ENCODE results near the gene SYK.

The SYK gene

GRCh38 chr9:90854637-90855175, 53.1 kb downstream of the SYK start:
- no peak for DNase-seq

DNA sequence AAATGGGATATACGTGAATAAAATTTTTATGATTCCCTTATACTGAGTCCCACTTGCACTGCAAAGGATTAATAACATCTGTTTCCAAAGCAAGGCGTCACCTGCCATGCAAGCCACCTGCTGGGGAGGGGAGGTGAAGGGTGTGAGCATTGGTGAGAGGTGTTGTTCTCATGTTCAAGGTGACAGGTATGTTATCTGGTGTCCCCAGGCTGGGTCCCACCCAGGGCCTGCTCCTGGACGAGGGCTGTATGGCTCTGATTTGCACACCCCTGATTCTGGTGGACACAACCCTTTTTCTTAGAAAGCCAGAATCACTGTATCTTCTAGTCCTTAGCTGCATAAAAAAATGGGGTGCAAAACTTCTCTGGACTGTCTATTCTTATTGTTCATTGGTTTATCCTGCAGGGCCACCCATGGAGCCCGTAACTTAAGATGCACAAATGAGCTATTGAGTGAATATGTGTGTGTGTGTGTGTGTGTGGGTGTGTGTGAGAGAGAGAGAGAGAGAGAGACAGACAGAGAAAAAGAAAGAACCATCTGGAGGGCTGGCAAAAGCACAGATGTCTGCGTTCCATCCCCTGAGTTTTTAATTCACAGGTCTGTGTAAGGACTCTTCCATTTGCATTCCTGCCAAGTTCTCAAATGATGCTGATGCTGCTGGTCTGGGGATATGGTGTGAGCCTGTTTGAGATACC, 53.7 kb downstream of the SYK start:
- no peak for DNase-seq

DNA sequence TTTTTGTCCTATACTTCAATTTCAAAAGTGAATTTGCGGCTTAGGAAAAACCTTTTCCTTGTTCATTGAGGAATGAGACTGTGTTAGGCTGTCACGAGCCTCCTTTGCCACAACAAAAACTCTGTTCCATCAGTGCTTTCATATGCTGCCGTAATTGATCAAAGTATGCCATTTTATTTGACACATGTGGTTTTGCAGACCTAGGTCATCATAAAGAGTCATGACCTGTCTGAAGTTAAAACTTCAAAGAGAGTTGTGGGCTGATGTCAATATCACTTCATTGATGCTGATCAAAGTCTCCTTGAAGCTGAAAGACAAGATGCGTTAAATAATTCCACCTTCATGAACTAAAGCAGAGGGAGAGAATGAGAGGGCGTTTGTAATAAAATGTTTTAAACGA, 55.5 kb downstream of the SYK start:
- DNase-seq: no peak

- DNase-seq: no peak
These were observed 56.2 kb downstream of the SYK start for GRCh38 chr9:90857855-90858254.

GRCh38 chr9:90858457-90858901, 56.9 kb downstream of the SYK start:
- no peak for DNase-seq

GRCh38 chr9:90860382-90860781, 58.8 kb downstream of the SYK start:
- DNase-seq: no peak

DNA sequence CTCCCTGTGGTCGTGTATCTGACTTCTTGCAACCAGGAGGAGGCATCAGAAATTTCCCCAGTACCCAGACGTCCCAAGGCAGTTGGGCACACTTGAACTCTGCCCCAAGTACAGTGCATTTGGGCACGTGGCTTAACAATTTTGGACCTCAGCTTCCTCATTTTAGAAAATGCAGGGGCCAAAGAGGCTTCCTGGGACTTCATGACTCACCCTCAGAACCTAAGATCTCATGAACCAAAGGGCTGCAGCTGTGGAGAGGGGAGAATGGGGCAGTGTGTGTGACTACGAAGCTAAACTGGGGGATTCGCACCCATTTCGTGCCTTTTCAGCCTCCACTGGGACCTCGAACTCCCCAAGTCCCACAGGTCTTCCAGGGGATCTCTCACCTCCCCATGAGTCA, 59.2 kb downstream of the SYK start:
- no peak for DNase-seq

GRCh38 chr9:90861380-90861779, 59.8 kb downstream of the SYK start:
- DNase-seq: no peak

GRCh38 chr9:90861826-90862740, 60.5 kb downstream of the SYK start:
- DNase-seq: no peak

DNA sequence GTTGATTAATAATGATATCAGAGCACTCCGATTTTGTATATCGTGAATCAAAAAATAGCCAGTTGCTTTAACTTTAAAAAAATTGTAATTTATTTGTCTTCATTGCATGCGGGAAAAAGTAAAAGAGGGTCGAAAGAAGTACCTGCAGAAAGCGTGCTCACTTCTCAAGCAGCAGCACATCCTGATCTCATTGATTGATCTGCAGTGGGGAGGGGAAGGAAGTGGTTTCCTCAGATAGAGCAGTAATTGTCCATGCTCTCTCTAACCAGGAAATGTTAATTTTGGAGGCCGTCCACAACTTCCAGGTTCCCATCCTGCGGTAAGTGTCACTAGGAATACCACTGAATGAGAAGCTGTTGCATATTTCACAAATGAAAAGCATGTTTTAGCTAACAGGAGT, 63.2 kb downstream of the SYK start:
- DNase-seq: no peak

GRCh38 chr9:90867101-90867500, 65.5 kb downstream of the SYK start:
- DNase-seq: no peak

DNA sequence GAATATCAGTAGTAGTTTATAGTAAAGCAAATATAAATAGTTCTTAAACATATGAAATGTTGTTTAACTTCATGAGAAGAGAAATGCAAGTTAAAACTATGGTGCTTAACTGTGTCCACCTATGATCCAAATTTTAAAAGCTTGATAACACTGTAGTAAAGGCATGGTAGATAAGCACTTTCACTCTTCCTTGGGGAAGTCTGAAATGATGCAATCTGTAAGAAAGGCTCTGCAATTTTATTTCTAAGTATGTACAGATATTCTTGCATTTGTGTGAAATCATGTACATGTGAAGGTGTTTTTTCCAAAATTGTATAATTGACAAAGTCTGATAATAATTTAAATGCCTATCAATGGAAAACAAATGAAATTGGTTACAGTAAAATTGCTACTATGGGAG, 66.9 kb downstream of the SYK start:
- no peak for DNase-seq

- DNase-seq: no peak
These were observed 67.7 kb downstream of the SYK start for GRCh38 chr9:90869361-90869760.

DNA sequence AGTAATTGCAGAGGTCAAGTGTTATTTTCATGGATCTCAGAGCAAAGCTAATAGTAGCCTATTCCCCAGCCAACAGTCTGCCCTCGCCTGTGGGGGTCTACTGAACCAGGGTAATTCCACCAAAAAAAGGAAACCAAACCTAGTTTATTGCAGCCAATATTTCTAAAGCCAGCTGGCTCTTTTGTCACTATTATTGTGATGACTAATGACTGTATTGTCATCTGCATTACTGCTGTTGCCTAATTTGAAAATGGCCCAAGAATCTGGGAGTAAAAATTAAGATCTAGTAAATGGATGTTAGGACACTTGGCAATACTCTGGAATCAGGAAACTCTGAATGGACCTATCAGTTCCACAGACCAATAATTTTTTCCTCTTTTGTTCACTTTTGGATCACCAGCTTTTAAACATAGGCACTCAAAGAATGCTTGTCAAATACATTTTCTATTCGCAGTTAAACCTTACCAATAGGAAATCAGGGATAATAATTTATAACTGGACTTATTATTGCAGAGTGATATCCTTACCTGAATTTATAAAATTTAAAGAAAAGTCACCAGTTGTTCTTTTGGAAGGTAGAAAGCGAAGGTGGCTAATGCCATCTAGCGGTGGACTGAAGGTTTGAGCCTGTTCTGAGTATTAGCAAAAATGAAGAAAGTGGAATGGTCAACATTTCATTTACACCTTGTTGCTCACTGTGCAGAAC, 69.2 kb downstream of the SYK start:
- DNase-seq: peak; percentile 17

DNA sequence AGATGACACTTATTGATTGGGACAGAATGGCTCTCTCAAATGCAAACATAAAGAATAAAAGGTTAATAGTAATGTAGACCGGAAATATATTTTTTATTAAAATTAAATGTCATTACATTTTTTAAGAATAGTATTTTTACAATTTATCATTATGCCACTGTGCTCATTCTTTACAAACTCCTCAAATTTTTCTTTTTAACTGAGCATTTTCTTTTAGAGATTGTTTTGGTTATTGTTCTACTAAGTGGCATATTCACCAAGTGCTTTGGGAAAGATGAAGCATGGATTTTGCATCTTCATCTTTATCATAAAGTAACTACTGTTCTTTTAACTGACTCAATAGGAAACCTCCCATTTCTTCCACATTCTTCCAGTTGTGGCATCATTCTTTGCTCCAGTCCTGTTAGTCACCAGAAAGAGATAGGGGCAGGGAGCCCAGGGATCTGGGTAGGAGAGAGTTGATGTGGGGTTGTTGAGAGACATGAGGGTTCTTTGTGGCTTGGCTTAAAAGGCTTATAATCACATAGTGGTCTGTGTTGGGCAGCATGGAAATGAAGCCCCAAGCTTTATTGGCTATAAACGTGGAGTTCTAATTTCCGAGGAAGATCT, 69.8 kb downstream of the SYK start:
- DNase-seq: no peak

- DNase-seq: no peak
These were observed 71.2 kb downstream of the SYK start for GRCh38 chr9:90872835-90873294.

- DNase-seq: no peak
These were observed 71.8 kb downstream of the SYK start for GRCh38 chr9:90873422-90873821.

GRCh38 chr9:90874194-90874593, 72.6 kb downstream of the SYK start:
- no peak for DNase-seq

DNA sequence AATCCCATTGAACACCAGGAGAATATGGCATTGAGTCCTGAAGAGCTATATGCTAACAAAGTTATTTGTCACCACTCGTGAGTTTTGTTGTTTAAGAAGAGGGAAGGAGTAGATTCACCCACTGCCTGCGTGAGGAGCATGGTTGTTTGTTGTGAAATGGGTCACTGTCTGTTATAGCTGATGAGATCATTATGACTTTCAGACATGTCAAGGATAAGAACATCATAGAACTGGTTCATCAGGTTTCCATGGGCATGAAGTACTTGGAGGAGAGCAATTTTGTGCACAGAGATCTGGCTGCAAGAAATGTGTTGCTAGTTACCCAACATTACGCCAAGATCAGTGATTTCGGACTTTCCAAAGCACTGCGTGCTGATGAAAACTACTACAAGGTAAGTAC, 76.9 kb downstream of the SYK start:
- no peak for DNase-seq

DNA sequence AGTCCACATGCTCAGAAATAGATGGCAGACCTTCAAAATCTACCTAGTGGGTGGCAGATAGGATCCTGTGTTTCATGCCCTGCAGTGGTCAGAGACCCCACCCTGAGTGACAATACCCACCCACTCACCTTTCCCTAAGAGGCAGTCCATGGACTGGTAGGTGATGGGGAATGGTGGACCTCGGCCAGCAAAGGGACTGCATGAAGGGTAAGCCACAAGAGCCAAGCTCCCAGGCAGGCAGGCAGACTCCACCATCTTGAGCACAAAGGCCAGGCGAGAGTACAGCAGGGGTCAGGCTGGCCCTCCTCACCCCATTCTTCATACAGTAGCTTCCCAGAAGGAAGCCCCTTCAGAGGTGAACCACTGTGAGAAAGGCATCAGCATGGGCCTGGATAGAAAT, 78.4 kb downstream of the SYK start:
- DNase-seq: no peak

DNA sequence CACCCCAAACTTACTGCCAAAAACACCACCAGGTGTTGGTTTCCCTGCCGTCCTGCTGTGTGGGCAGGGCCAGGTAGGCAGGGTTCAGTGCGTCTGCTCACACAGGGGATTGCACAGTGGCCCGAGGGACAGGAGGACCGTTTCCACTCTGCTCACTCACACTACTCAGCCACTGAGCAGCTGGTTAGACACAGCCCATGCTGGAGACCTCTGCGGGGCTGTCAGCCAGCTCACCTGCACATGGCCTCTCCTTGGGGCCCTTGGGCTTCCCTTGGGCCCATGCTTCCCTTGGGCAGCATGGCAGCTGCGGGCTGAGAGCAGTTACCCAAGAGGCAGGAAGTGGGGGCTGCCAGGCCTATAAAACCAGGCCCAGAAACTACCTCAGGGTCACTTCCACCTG, 79.0 kb downstream of the SYK start:
- DNase-seq: no peak

- DNase-seq: no peak
These were observed 80.0 kb downstream of the SYK start for GRCh38 chr9:90881648-90882047.
